HEK293 (cell line): ENCODE measurements around the gene ZNF536.

Experiments used
- CTCF ChIA-PET: fragments of 350-600 bp; formaldehyde crosslinking; extraction: SDS; loops from one replicate; lab custom pipeline; 2021; ENCODE audit warnings: antibody characterized with exemption; lab: Yijun Ruan, JAX
- POLR2A ChIA-PET: fragments of 300-600 bp; formaldehyde crosslinking; extraction: SDS; loops from one replicate; lab custom pipeline; 2020; ENCODE audit warnings: antibody characterized with exemption, inconsistent platforms; lab: Yijun Ruan, JAX
- H3K27ac ChIP-seq: fragments of 200-500 bp; sonication (Bioruptor generic); 2 replicates; pipeline ENCODE4 v1.5.1; 2014; ENCODE audit warnings: low read depth, low read length, control low read depth, inconsistent platforms; ENCODE audit errors: extremely low read depth
- H3K36me3 ChIP-seq, 2 experiments: fragments of 200-500 bp in 1 of 2; sonication (Bioruptor generic) in 1 of 2; 1 replicate in 1 of 2; 2 replicates in 1 of 2; pipeline ENCODE4 v1.5.1; 2014 to 2017; ENCODE audit warnings: inconsistent platforms in 2 of 2, low read length in 2 of 2; ENCODE audit not compliant: control insufficient read depth in 2 of 2, insufficient read depth in 1 of 2
- H3K4me1 ChIP-seq: fragments of 200-500 bp; sonication (Bioruptor generic); 2 replicates; pipeline ENCODE4 v1.5.1; 2014; ENCODE audit warnings: mild to moderate bottlenecking, low read length, inconsistent platforms; ENCODE audit not compliant: control insufficient read depth, insufficient read depth
- H3K4me3 ChIP-seq: 2 replicates; pipeline ENCODE4 v1.5.1; 2011; ENCODE audit warnings: low read depth, mild to moderate bottlenecking, control low read depth, low read length, moderate library complexity
- H3K9me3 ChIP-seq: fragments of 200-500 bp; sonication (Bioruptor generic); 2 replicates; pipeline ENCODE4 v1.5.1; 2014; ENCODE audit warnings: low read depth, low read length, inconsistent platforms; ENCODE audit not compliant: control insufficient read depth, insufficient read depth
- BCL6B ChIP-seq: fragments of 450-650 bp; formaldehyde crosslinking; IDR thresholded peaks from 2 replicates; pipeline ENCODE4 v1.5.1; 2017; ENCODE audit warnings: missing biosample characterization, missing genetic modification characterization
- EGR2 ChIP-seq: fragments of 450-650 bp; formaldehyde crosslinking; IDR thresholded peaks from 2 replicates; pipeline ENCODE4 v1.5.1; 2016; ENCODE audit warnings: low read depth, missing biosample characterization, missing genetic modification characterization
- GLIS2 ChIP-seq: fragments of 450-650 bp; formaldehyde crosslinking; IDR thresholded peaks from 2 replicates; pipeline ENCODE4 v1.5.1; 2016; ENCODE audit warnings: missing biosample characterization, missing genetic modification characterization
- KLF10 ChIP-seq: fragments of 450-650 bp; IDR thresholded peaks from 2 replicates; pipeline ENCODE4 v1.5.1; 2018; ENCODE audit warnings: missing biosample characterization, mild to moderate bottlenecking, missing genetic modification characterization
- SCRT2 ChIP-seq: fragments of 450-650 bp; formaldehyde crosslinking; IDR thresholded peaks from 2 replicates; pipeline ENCODE4 v1.5.1; 2016; ENCODE audit warnings: missing biosample characterization, missing genetic modification characterization
- ZBTB17 ChIP-seq: fragments of 450-650 bp; formaldehyde crosslinking; IDR thresholded peaks from 2 replicates; pipeline ENCODE4 v1.5.1; 2016; ENCODE audit warnings: missing biosample characterization, missing genetic modification characterization
- ZFHX2 ChIP-seq: fragments of 450-650 bp; formaldehyde crosslinking; conservative IDR thresholded peaks from 2 replicates; pipeline ENCODE4 v1.5.1; 2016; ENCODE audit warnings: missing biosample characterization, missing genetic modification characterization
- ZNF112 ChIP-seq: fragments of 450-650 bp; formaldehyde crosslinking; IDR thresholded peaks from 2 replicates; pipeline ENCODE4 v1.5.0; 2017; ENCODE audit warnings: missing biosample characterization, missing genetic modification characterization
- ZNF174 ChIP-seq: fragments of 450-650 bp; formaldehyde crosslinking; IDR thresholded peaks from 2 replicates; pipeline ENCODE4 v1.5.0; 2017; ENCODE audit warnings: missing biosample characterization, mild to moderate bottlenecking, missing genetic modification characterization
- ZNF175 ChIP-seq: fragments of 450-650 bp; formaldehyde crosslinking; IDR thresholded peaks from 2 replicates; pipeline ENCODE4 v1.5.1; 2016; ENCODE audit warnings: missing biosample characterization, missing genetic modification characterization
- ZNF184 ChIP-seq: fragments of 450-650 bp; IDR thresholded peaks from 2 replicates; pipeline ENCODE4 v1.5.1; 2018; ENCODE audit warnings: missing biosample characterization, mild to moderate bottlenecking, missing genetic modification characterization
- ZNF248 ChIP-seq: fragments of 450-650 bp; formaldehyde crosslinking; IDR thresholded peaks from 2 replicates; pipeline ENCODE4 v1.5.1; 2017; ENCODE audit warnings: missing biosample characterization, missing genetic modification characterization
- ZNF311 ChIP-seq: fragments of 450-650 bp; formaldehyde crosslinking; IDR thresholded peaks from 2 replicates; pipeline ENCODE4 v1.5.1; 2017; ENCODE audit warnings: missing biosample characterization, missing genetic modification characterization, borderline replicate concordance
- ZNF354C ChIP-seq: fragments of 450-650 bp; formaldehyde crosslinking; IDR thresholded peaks from 2 replicates; pipeline ENCODE4 v1.5.1; 2016; ENCODE audit warnings: missing biosample characterization, missing genetic modification characterization, low read depth, borderline replicate concordance
- ZNF530 ChIP-seq: fragments of 450-650 bp; formaldehyde crosslinking; IDR thresholded peaks from 2 replicates; pipeline ENCODE4 v1.5.1; 2016; ENCODE audit warnings: low read depth, missing biosample characterization, missing genetic modification characterization
- ZNF549 ChIP-seq: fragments of 450-650 bp; IDR thresholded peaks from 2 replicates; pipeline ENCODE4 v1.5.1; 2018; ENCODE audit warnings: missing biosample characterization, missing genetic modification characterization, mild to moderate bottlenecking, inconsistent platforms, moderate library complexity
- ZNF558 ChIP-seq: fragments of 450-650 bp; formaldehyde crosslinking; IDR thresholded peaks from 2 replicates; pipeline ENCODE4 v1.5.1; 2016; ENCODE audit warnings: missing biosample characterization, missing genetic modification characterization
- ZNF658 ChIP-seq: fragments of 450-650 bp; formaldehyde crosslinking; IDR thresholded peaks from 2 replicates; pipeline ENCODE4; 2016; ENCODE audit warnings: missing biosample characterization, missing genetic modification characterization
- ZNF704 ChIP-seq: fragments of 450-650 bp; formaldehyde crosslinking; IDR thresholded peaks from 2 replicates; pipeline ENCODE4 v1.5.1; 2016; ENCODE audit warnings: missing biosample characterization, missing genetic modification characterization
- ZNF785 ChIP-seq: fragments of 450-650 bp; formaldehyde crosslinking; IDR thresholded peaks from 2 replicates; pipeline ENCODE4 v1.5.1; 2016; ENCODE audit warnings: missing biosample characterization, missing genetic modification characterization
- ZNF791 ChIP-seq: fragments of 450-650 bp; formaldehyde crosslinking; IDR thresholded peaks from 2 replicates; pipeline ENCODE4 v1.5.1; 2016; ENCODE audit warnings: missing biosample characterization, missing genetic modification characterization

ZNF536 gene

GRCh38 chr19:30408734-30409301 lies 36.6 kb downstream of the ZNF536 start (continued):
- no peak for TF ChIP-seq ZNF658 (tag by site-specific recombination)
- 0 out of 2 replicates have a peak, but pooled peaks have one; percentile 11 for TF ChIP-seq ZNF354C (tag by site-specific recombination)
- peak; percentile 28; the same call in 1 of the 2 replicates for TF ChIP-seq ZNF311
- TF ChIP-seq ZNF704, result 0 out of 2 replicates have a peak, but pooled peaks have one; percentile 80
- peak; percentile 31; the same call in 1 of the 2 replicates for TF ChIP-seq ZNF530 (tag by site-specific recombination)
- TF ChIP-seq ZBTB17 (tag by site-specific recombination), result peak; percentile 100
- TF ChIP-seq ZNF175 (tag by site-specific recombination), result peak; percentile 94; the same call in 1 of the 2 replicates
- TF ChIP-seq ZNF112 (tag by site-specific recombination), result no peak

DNA sequence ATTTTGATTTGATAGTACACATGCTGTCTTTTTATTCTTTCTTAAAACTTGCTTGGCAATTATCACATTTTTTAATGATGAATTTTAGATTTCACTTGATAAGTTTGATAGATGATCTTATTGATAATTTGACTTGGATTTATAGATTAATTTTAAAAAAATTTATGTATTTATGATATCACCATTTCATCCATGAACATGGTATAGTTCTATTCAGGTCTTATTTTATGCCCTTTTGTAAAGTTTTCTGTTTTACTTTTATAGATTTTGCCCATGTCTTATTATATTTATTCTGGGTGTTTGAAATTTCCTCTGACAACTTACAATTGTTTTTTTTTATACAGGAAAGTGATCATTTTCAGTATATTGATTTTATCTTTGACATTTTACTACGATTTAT lies 39.5 kb downstream of the ZNF536 start:
- TF ChIP-seq ZNF248 (tag by site-specific recombination) (peak; percentile 93), GLIS2 (tag by site-specific recombination) (no peak)
- CTCF ChIA-PET, result interaction anchor here (0.5 to 0.6 kb wide), 3 partner anchors 12 to 238 kb away, joined by 3 to 4 read pairs (median 4); no protein-coding TSS in a partner anchor
- POLR2A ChIA-PET, result no interaction called here
- H3K4me1 ChIP-seq, result no peaks in the 10 kb centered on the region
- H3K36me3 ChIP-seq, result peaks cover 0 to 11% of the 10 kb centered on the region in 2 experiments; a peak in 2 of 3 replicates
- peaks cover 2% of the 10 kb centered on the region for H3K9me3 ChIP-seq
- no peak overlapping the region for H3K4me3 ChIP-seq
- no peak overlapping the region for H3K27ac ChIP-seq

DNA sequence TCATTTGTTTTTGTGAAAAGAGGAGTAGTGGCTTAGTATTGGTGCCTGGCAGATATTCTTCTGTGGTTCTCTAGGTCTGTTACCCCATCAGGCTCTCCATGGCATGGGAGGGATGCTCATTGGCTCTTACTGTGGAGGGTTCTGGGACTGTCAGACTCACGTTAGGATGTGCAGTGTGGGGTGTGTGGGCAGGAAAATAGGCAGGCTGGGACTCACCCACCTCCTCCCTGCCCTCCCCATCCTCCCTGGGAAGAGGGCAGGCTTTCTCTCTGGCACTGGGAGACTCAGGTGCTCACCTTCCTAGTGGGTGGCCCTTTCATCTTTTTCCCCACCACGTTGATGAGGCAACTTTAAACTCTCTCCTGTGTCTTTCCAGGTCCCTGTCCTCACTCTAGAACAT lies 44.2 kb downstream of the ZNF536 start:
- peaks cover 0 to 7% of the 10 kb centered on the region in 2 experiments; a peak in 2 of 3 replicates for H3K36me3 ChIP-seq
- no peaks in the 10 kb centered on the region for H3K4me1 ChIP-seq
- TF ChIP-seq EGR2 (tag by site-specific recombination) (peak; percentile 50; the same call in 1 of the 2 replicates), ZNF174 (tag by site-specific recombination) (no peak), ZNF184 (tag by site-specific recombination) (no peak), ZNF785 (tag by site-specific recombination) (no peak), ZNF791 (tag by site-specific recombination) (no peak), ZFHX2 (peak; percentile 61), ZNF549 (tag by site-specific recombination) (no peak), KLF10 (tag by site-specific recombination) (no peak), SCRT2 (tag by site-specific recombination) (no peak), ZNF558 (tag by site-specific recombination) (no peak), BCL6B (tag by site-specific recombination) (no peak)
- TF ChIP-seq, all 188 proteins: peak for 2
- CTCF ChIA-PET, result interaction anchor here (0.6 to 1.9 kb wide), 5 partner anchors 10 to 233 kb away, joined by 3 to 8 read pairs (median 5); no protein-coding TSS in a partner anchor
- POLR2A ChIA-PET, result interaction anchor here (0.6 to 0.7 kb wide), 3 partner anchors 10 to 79 kb away, joined by 6 to 9 read pairs (median 7); no protein-coding TSS in a partner anchor
- H3K27ac ChIP-seq, result no peak overlapping the region
- no peak overlapping the region for H3K4me3 ChIP-seq
- H3K9me3 ChIP-seq, result peaks cover 2% of the 10 kb centered on the region; the same call in 1 of the 2 replicates
